ENCODE measurements around the gene CPA5.
"Not testable (repeated sequence)": the region's sequence is repeated elsewhere in the genome, so short reads cannot be mapped to it uniquely, and the experiment has no call there.

CPA5 gene

GRCh38 chr7:130361681-130362080 is 17.1 kb downstream of the CPA5 start:
- DNase-seq, result no peak

- no peak for DNase-seq
Measured at GRCh38 chr7:130362251-130362816, 17.7 kb downstream of the CPA5 start.

- no peak for DNase-seq
Measured at GRCh38 chr7:130363026-130363847, 18.6 kb downstream of the CPA5 start.

GRCh38 chr7:130364451-130364850 is 19.8 kb downstream of the CPA5 start:
- no peak for DNase-seq

- no peak for DNase-seq
Measured at GRCh38 chr7:130365088-130365487, 20.5 kb downstream of the CPA5 start.

GRCh38 chr7:130365511-130366441 is 21.2 kb downstream of the CPA5 start:
- no peak for DNase-seq

- DNase-seq, result no peak
Measured at GRCh38 chr7:130366564-130366963, 21.9 kb downstream of the CPA5 start.

- DNase-seq, result no peak
Measured at GRCh38 chr7:130367088-130367755, 22.6 kb downstream of the CPA5 start.

GRCh38 chr7:130367836-130368746 is 23.5 kb downstream of the CPA5 start:
- no peak for DNase-seq

- peak; percentile 37 for DNase-seq
Measured at GRCh38 chr7:130369110-130369711, 24.6 kb downstream of the CPA5 start.

GRCh38 chr7:130369831-130370550 is 25.4 kb downstream of the CPA5 start:
- DNase-seq, result no peak

GRCh38 chr7:130371046-130371445 is 26.4 kb downstream of the CPA5 start:
- no peak for DNase-seq

GRCh38 chr7:130372402-130373165 is 28.0 kb downstream of the CPA5 start:
- DNase-seq, result no peak

- DNase-seq, result no peak
Measured at GRCh38 chr7:130374507-130374906, 29.9 kb downstream of the CPA5 start.

GRCh38 chr7:130376461-130376860 is 31.8 kb downstream of the CPA5 start:
- DNase-seq, result not testable (repeated sequence)

- no peak for DNase-seq
Measured at GRCh38 chr7:130377178-130377577, 32.6 kb downstream of the CPA5 start.

- DNase-seq, result no peak
Measured at GRCh38 chr7:130379019-130379418, 34.4 kb downstream of the CPA5 start.

GRCh38 chr7:130379532-130379920 is 34.9 kb downstream of the CPA5 start:
- no peak for DNase-seq

- DNase-seq, result no peak
Measured at GRCh38 chr7:130379921-130380860, 35.6 kb downstream of the CPA5 start, which contains the start of gene CPA1. CPA1 (plus strand) TSS chr7:130380494; CDS start chr7:130380521, 27 bp downstream.
